Left lung (tissue), 10 donors: ENCODE results near the gene ZFPM1. TPM values are rescaled to one million over a fixed set of nuclear protein-coding genes. Genes with fewer than 3 reads are reported as not detected.

Experiments used
- ATAC-seq: fragments of 200-7000 bp; cut with Tn5 transposase; one replicate; pipeline ENCODE4 v1.9.1; 2020; ENCODE audit warnings: moderate library complexity
- DNase-seq, 4 donors: peaks; one replicate each; pipeline ENCODE4 v3.0.0-alpha.2; 2013 to 2020
- H3K27ac ChIP-seq, 2 donors: fragments of 200-600 bp; sonication (generic) in 1 of 2; one replicate each; pipeline versions ENCODE4 v1.5.0 to v1.8.0; 2020 to 2021
- H3K27me3 ChIP-seq, 2 donors: fragments of 200-600 bp; sonication (generic) in 1 of 2; one replicate each; pipeline versions ENCODE4 v1.5.0 to v1.8.0; 2020 to 2021
- H3K36me3 ChIP-seq, 2 donors: fragments of 200-600 bp; sonication (generic) in 1 of 2; one replicate each; pipeline versions ENCODE4 v1.5.0 to v1.8.0; 2020 to 2021
- H3K4me1 ChIP-seq, 2 donors: fragments of 200-600 bp; one replicate each; pipeline ENCODE4 v1.8.0; 2021
- H3K4me3 ChIP-seq, 2 donors: fragments of 200-600 bp; sonication (generic) in 1 of 2; one replicate each; pipeline versions ENCODE4 v1.5.0 to v1.8.0; 2020 to 2021; ENCODE audit warnings: mild to moderate bottlenecking in 1 of 2
- H3K9me3 ChIP-seq, 2 donors: fragments of 200-600 bp; sonication (generic) in 1 of 2; one replicate each; pipeline versions ENCODE4 v1.5.0 to v1.8.0; 2020 to 2021
- CTCF ChIP-seq, 2 donors: fragments of 200-600 bp; sonication (generic) in 1 of 2; IDR thresholded peaks; one replicate each; pipeline versions ENCODE4 v1.5.0 to v1.8.0; 2021; ENCODE audit warnings: antibody characterized with exemption in 2 of 2
- intact Hi-C, 2 donors: fragments of 100-400 bp; cut with DNase I; formaldehyde crosslinking; loops; one replicate each; pipeline versions ENCODE4 v1.11.2 to v1.14.2; 2022
- polyA plus RNA-seq, 6 donors: library from polyadenylated mRNA; unstranded; fragments of 120-200 nt; gene quantifications; one replicate each; pipeline ENCODE4 v1.2.1, GENCODE V29; 2013; ENCODE audit not compliant: insufficient read length in 6 of 6
- total RNA-seq, 2 donors: library from RNA; stranded (reverse); fragmentation: NEBNext Ultra II Directional; extraction: Animal tissue kit (Norgen Biotek cat#: 25700); gene quantifications; one replicate each; pipeline ENCODE4 v1.2.1, GENCODE V29; 2021
- donor health status: DM: no; HTN: yes; CAD: no.
- donor health status: DM: no; HTN: no; CAD: no.

ZFPM1 gene
- total and polyA plus RNA-seq, 8 donors: 1.8 to 7.0 (median 3.6) TPM

- no peak for TF ChIP-seq CTCF (IDR thresholded peaks at IDR 0.05)
- H3K4me3 ChIP-seq: no peak overlapping the region
- H3K9me3 ChIP-seq: no peaks in the 10 kb centered on the region
- ATAC-seq: no peak
- intact Hi-C loops: no loop called here
- H3K27ac ChIP-seq: no peak overlapping the region
- no peaks in the 10 kb centered on the region for H3K4me1 ChIP-seq
- peaks cover 0 to 60% of the 10 kb centered on the region in 2 donors for H3K27me3 ChIP-seq
- no peaks in the 10 kb centered on the region for H3K36me3 ChIP-seq
- DNase-seq: no peak
These were observed 14.8 kb upstream of the ZFPM1 start for GRCh38 chr16:88438084-88438870.

GRCh38 chr16:88439016-88439415, 14.1 kb upstream of the ZFPM1 start:
- Histone ChIP-seq H3K4me3 (no peak overlapping the region), H3K27ac (no peak overlapping the region), H3K9me3 (no peaks in the 10 kb centered on the region), H3K36me3 (no peaks in the 10 kb centered on the region), H3K27me3 (peaks cover 0 to 53% of the 10 kb centered on the region in 2 donors), H3K4me1 (no peaks in the 10 kb centered on the region)
- intact Hi-C loops: no loop called here
- no peak for TF ChIP-seq CTCF (IDR thresholded peaks at IDR 0.05)
- ATAC-seq (no peak), DNase-seq (no peak)

GRCh38 chr16:88439706-88440105, 13.4 kb upstream of the ZFPM1 start:
- H3K27ac ChIP-seq: no peak overlapping the region
- H3K4me3 ChIP-seq: no peak overlapping the region
- H3K4me1 ChIP-seq: no peaks in the 10 kb centered on the region
- no peak for ATAC-seq
- H3K9me3 ChIP-seq: no peaks in the 10 kb centered on the region
- no peak for TF ChIP-seq CTCF (IDR thresholded peaks at IDR 0.05)
- DNase-seq: no peak
- H3K27me3 ChIP-seq: peaks cover 0 to 48% of the 10 kb centered on the region in 2 donors
- intact Hi-C loops: loop anchor here in 1 of 2 donors (5.0 kb wide), 2 partner anchors 88 to 123 kb away; no protein-coding TSS in a partner anchor
- no peaks in the 10 kb centered on the region for H3K36me3 ChIP-seq

- Histone ChIP-seq H3K4me1 (no peaks in the 10 kb centered on the region), H3K9me3 (no peaks in the 10 kb centered on the region), H3K36me3 (no peaks in the 10 kb centered on the region), H3K27me3 (peaks cover 0 to 51% of the 10 kb centered on the region in 2 donors), H3K4me3 (no peak overlapping the region), H3K27ac (no peak overlapping the region)
- ATAC-seq (no peak), DNase-seq (no peak)
- intact Hi-C loops: loop anchor here in 1 of 2 donors (5.0 kb wide), 2 partner anchors 87 to 122 kb away; no protein-coding TSS in a partner anchor
- TF ChIP-seq CTCF (IDR thresholded peaks at IDR 0.05): no peak
These were observed 13.0 kb upstream of the ZFPM1 start for GRCh38 chr16:88440111-88440510.

- Histone ChIP-seq H3K27ac (no peak overlapping the region), H3K4me1 (no peaks in the 10 kb centered on the region), H3K4me3 (no peak overlapping the region), H3K9me3 (no peaks in the 10 kb centered on the region), H3K36me3 (no peaks in the 10 kb centered on the region), H3K27me3 (peaks cover 0 to 57% of the 10 kb centered on the region in 2 donors)
- DNase-seq: no peak
- ATAC-seq: no peak
- intact Hi-C loops: loop anchor here in 1 of 2 donors (5.0 kb wide), 2 partner anchors 86 to 121 kb away; no protein-coding TSS in a partner anchor
- TF ChIP-seq CTCF (IDR thresholded peaks at IDR 0.05): no peak
These were observed 12.2 kb upstream of the ZFPM1 start for GRCh38 chr16:88440686-88441405.
